ENCODE data around the gene DPYSL5.

The DPYSL5 gene

DNA sequence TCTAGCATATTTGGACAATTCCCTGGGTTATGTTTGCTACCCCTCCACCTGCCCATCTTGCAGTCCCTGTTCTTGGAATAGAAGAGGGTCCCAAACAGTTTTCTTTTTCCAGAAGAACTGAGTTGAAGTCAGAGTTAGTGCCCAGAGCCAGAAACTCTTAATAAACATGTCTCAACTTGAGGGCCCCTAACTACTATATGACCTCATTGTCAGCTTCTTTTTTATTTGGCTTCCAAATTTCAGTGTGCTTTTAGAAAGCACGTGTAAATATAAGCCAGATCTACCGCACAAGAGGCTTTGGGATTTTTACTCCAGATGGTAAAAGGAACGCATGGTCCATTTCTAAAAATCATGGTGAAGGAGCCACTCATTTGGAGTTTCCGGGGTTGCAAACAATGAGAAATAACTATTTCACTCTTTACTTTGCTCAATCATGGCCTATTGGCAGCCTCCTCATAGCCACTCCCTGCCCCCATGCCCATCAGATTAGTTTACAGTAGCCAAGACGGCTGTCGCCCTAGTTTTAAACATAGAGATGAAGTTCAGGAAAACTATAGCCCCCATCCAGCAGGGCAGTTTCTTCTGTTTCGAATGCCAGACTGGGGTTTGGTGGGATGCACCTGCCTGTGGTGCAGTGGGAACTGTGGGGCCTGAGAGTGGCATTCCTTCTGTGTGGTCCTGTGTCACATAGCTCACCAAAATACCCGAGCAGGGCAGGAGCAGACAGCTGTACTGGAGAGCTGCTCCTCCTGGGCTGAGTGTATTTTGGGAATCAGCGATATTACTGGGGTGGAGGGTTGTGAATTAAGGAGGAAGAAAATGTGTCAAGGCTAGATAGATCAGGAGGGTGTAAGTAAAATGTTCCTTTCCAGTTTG is 124.2 kb downstream of the DPYSL5 start:
- DNase-seq, result no peak

DNA sequence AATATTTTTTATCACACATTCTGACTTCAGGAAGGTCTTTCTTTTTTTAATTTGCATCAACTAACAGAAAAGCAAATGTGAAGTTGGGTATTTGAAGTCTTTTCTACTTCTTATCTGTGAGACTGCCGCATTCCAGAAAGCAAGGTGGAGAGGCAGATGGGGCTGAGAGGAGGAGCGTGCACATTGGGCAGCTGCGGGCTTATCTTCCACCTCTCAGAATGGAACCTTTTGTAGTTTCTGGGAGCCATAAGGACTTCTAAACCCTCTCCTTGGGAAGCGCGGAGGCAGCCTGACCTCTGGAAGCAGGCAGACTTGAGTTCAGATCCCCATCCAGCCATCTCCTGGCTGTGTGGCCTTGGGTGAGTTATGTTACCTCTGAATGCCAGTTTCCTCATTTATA is 126.4 kb downstream of the DPYSL5 start:
- DNase-seq, result no peak

DNA sequence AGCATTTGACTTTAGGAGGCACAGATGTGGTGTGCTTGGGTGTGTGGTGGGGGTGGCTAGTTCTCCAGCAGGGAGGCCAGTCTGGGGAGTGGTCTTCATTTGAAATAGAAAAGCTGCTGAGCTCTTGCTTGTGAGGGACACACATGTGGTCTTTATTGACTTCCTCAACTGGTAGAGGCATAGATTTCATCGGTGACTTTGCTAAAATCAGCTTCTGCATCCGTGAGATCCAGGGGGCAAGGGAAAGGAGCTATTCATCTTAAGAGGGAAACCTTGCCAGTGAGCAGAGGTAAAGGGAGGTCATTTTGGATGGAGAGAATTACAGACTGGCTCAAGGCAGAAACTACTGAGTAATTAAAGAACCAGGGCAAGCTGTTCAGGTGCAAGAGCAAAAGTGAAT is 127.2 kb downstream of the DPYSL5 start:
- DNase-seq, result no peak

DNA sequence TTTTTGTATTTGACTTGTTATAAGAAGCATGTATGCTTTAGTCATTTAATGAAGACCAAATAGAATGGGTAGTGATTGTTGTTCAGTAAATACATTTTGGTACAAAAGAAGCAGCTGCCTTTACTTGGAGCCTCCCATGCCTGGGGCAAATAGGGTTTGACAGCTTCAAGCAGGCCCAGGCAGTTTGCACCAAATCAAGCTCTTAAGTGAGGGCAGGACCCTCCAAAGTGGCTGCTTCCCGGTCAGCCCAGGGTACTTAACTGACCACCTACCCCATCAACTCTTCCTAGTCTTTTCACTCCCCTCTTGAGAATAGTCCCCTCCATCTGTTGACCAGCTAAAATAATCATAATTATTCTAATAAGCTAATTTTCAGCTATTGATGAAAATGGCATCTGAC is 127.7 kb downstream of the DPYSL5 start:
- no peak for DNase-seq

DNA sequence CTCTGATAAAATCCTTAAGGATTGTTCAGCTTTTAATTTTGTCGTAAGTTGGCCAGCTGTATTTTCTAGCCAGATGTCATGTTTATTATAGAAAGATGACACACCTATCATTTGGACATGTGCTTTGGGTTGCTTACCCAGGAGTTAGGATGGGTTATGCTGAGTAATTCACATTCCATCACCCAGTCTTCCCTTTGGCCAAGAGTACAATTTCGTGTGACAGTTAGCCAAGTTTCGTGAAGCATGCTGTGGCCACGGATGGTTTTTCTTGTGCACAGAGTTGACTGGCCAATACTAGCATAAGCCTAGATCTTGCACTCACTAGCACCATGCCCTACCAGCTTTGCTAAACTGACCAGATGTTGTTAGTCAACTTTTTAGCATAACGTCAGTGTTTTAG is 128.3 kb downstream of the DPYSL5 start:
- no peak for DNase-seq

DNA sequence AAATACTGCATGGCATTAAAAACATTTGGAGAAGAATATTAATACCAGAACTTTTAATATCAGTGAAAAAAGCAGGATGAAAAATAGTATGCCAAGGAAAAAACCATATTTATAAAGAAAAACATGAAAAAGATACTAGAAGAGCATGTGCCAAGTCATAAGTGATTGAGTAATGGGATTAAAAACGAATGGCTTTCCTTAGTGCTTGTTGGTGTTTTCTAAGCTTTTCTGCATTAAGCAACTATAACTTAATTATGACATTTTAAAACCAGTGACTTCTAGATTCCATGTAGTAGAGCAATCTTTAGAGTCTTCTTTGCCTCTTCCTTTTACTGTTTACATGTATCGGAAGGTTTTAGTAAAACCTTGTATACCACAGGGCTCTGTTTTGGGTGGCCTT is 129.1 kb downstream of the DPYSL5 start:
- DNase-seq, result no peak

DNA sequence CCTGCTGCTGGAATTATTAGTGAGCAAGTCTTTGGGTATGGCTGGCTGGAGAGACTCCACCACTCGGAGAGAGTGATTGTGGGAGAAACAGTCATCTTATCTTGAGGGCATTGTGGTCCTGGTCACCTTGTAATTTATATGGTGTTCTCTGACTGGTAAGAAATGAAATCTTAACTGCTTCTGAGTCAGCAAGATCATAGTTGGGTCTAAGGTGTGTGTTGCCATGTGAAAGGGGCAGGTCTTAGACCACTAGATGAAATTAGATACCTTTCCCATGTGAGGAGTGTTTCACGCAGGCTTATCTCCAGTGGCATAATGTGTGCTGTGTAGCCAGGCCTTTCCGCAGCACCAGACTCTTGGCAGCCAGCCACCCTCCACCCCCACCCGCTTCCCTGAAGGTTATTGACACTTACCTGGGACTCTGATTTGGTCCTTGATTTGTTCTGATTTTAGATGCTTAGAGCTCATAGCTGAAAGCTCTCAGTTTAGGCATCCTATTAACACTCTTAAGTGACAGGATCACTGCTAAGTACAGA is 130.2 kb downstream of the DPYSL5 start:
- no peak for DNase-seq

DNA sequence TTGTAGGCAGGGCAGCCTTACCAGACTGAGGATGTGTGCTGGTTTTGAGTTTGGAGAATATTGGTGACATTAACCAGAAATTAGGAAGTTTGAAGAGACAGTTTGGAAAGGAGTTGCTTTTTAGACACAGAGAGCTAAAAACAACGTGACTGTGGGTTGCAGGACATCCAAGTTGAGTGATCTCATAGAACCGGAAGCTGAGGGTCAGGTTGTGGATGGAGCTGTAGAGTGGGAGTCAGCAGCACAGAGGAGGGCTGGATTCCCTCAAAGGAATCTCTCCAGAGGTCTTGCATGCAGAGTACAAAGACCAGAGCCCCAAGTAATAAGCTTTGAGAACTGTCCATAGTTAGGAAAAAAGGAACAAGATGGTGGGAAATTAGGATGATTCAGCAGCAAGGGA is 131.8 kb downstream of the DPYSL5 start:
- DNase-seq, result no peak

DNA sequence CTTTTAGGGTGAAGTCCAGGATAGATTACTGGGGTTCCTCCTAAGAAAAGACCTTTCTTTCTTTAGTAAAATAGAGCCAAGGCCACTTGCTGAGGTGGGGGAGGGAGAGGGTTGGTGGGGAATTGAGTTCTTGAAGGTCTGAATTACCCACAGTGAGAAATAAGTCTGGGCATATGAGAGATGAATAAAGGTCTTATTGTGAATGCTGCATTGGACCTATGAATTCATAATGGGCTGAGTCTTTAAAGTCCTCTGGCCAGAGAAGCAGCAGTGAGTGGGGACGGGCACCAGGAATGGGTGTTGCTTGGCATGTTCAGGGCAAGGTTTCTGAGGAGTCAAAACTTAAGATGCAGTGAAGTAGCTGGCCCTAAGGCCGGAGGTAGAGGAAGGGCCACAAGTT is 133.0 kb downstream of the DPYSL5 start:
- no peak for DNase-seq

DNA sequence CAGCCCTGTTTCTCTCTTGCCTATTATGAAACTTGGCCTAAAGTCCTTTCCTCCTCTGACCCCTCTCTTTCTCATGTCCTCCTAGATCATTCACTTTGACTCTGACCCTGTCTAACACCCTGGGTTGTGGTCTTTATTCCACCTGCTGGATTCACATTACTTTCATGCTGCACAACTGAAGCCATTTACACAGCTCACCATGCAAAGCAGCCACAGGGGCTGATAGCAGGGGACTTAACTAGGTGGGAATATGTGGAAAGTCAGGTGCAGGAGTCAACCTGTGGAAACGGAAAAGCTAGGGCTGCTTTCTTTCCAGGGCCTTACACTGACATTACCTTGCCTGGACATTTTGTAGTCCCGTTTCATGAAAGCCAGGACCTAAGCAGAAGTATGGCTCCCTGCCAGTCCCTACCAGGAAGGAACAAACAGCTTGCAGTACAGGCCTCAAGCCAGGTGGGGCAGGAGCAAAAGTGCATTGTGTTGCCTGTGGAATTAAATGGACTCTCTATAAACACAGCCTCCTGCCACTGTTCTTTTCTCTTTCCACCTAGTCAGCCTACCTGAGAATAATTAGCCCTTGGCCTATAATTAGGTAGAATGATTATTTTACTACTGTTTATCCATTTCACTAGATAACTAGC is 134.3 kb downstream of the DPYSL5 start:
- no peak for DNase-seq

DNA sequence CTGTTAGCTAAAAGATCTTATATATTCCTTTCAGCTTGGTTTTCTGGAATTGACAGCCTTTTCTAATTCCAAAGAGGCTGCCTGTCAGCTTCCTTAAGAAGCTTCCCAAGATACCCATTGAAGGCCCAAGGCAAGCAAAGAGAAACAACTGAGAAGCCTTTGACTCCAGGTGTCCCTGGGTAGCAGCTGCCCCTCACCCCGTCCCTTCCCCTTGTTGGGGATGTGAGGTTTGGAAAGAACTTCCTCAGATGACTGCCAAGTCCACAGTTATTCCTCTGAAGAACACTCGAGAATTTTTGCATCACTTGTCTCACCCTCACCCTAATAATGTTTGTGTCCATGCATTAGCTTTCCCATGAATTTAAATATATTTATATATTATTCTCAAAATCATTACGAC is 135.8 kb downstream of the DPYSL5 start:
- no peak for DNase-seq

DNA sequence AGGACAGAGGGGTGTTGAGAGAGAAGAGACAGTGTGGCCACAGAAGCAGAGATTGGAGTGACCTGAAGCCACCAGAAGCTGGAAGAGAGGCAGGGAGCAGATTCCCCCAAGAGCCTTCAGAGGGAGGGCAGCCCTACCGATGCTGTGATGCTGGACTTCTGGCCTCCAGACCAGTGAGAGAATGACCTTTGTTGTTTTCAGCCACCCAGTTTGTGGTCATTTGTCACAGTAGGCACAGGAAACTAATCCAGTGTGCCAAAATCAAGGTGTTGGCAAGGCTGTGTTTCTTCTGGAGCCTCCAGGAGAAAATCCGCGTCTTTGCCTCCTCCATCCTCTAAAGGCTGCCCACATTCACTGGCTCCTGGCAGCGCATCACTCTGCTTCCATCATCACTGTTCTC is 137.9 kb downstream of the DPYSL5 start:
- DNase-seq, result no peak

DNA sequence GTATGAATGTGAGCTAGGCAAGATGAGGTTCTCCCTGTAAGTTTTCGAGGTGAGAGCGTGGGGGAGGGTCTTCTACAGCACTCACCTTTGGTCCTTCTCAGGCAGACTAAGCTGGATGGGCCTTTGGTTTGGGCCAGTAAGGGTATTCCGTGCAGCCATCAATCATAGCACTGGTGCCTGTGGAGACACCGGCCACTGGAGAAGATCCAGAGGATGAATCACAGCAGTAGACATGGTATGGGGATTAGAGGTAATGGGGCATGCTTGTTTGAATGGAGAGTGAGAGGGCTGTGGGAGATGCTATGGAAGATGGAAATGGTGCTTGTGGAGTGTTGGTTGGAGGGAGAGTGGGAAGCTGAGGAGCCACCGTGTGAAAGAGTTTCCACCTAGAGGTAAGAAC is 138.6 kb downstream of the DPYSL5 start:
- no peak for DNase-seq

DNA sequence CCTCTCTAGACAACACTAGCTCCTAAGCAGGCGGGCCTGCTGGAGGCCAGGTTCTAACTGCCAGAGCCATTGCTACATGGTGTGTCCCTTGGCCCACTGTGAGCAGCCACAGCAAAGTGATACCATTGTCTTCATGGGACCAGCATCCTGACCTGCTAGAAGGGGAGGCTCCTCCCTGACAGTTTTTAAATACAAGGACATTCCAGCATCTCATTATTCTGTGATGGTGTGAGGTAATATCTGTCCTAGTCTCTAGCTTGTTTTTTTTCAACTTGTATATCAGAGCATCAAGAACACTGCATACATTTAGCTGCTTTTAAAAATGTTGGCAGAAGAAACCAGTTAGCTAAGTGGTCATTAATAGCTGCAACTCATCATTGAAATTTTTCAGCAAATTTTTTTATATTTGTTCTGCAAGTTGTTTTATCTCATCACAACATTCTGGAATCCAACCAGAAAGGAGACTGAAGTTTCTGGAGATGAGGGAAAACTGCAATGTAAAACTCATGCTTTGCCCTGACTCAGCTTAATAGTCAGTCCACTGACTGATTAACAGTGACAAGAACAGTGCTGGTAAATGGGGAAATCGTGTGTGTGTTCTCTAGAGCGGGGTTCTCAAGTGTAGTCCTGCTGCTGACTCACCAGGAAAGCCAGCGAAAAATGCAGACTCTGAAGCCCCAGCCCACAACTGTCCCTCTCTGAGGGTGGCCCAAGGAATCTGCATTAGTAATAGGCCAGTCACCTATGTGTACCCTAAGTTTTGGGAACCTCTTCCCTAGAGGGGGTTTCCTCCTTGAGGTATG is 140.3 kb downstream of the DPYSL5 start:
- DNase-seq, result no peak

DNA sequence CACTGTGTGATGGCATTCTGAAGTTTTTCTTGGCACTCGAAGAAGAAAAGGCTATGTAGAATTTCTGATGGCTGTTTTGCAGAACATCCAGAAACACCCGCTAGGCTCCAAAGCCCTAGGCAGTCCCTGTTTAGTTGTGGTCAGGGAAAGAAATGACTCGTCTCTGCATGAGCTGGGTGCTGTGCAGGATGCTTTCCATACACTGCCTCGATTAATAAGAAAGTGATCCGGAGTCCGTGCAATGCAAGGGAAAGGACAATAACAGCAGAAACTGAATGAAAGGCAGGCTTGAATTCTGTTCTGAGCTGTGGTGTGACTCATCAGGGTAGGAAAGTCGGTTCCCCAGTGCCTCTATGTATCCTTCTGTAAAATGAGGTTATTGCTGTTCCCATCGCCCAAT is 141.2 kb downstream of the DPYSL5 start:
- no peak for DNase-seq

DNA sequence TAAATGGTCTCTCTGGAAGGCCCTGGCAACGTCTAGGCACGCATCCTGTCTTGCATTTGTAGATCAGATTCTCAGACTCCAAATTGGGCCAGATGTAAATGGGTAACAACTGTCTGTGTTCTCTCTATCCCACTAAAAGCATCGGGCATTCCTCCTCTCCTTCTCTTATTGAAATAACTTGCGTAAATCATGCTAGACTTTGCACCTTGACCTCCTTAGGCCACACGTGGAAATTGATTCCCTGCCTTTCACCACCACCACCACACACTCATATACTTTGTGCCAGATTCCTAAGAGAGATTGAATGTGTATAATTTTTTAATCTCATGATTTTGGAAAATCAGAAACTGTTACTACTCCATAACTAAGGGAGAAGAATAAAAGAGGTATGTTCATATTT is 143.8 kb downstream of the DPYSL5 start:
- no peak for DNase-seq

DNA sequence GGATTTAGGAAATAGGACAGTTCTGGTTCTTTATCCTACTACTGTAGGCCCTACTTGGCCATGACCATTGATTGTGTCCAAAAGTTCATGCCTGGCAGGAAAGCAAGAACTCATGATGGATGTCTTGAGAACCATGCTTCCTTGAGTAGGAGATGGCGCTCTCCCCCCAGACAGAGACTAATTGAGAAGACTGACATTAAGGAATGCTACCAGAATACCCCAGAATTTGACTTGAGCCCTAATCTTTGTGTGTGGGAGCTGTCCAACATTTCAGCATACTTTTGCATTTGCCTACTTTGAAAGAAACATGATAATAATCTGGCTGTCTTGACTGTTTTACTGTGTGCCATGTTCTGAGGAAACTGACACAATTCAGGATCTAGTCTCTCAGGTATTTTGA is 145.8 kb downstream of the DPYSL5 start:
- DNase-seq, result no peak

DNA sequence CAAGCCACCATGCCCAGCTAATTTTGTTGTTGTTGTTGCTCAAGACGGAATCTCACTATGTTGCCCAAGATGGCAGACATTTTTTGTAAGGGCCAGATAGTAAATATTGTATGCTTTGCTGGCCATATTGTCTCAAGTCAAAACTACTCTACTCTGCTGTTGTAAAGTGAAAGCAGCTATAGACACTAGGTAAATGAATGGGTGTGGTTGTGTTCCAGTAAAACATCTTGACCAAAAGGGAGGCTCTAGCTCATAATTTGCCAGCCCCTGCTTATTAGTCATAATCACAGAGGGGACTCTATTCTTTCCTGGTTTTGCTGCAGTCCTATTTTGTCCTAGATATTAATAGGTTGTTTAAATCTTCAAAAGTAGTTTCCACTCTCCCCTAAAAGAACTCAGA is 147.1 kb downstream of the DPYSL5 start:
- DNase-seq, result no peak

DNA sequence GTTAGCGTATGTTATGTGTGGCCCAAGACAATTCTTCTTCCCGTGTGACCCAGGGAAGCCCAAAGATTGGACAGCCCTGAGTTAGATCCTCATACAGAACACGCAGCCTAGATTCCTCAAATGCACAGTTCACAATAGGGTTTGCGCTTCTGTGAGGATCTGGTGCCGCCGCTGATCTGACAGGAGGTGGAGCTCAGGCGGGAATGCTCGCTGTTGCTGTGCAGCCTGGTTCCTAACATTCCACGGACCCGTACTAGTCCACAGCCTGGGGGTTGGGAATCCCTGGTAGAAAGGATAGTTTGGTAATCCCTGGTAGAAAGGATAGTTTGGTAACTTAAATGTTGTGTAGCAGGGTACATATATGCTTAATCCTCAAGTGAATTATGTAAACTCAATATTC is 149.5 kb downstream of the DPYSL5 start:
- DNase-seq, result no peak

DNA sequence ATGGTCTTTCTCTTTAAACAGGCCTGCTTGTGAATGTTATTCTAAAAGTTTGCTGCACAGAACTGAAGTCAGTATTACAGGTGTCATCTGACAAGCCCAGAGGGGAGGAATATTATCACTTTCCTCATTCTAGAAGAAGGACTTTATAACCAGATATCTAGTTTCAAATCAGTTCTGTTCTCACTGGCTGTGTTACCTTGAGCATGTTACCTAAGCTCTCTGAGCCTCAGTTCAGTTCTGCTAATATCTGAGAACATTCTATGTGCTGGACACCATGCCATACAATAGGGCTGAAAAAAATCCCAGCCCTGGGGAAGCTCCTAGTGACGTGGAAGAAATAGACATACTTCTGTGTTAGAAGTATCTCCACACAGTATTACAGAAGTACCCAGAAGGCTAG is 150.4 kb downstream of the DPYSL5 start:
- DNase-seq, result no peak
